Natural killer cell (primary cell): Measurements from ENCODE around the gene POLD4. TPM values are rescaled to one million over a fixed set of nuclear protein-coding genes. Genes with fewer than 3 reads are reported as not detected.

Experiments
- ATAC-seq, 3 donors: fragments of 150-1000 bp in 2 of 3; fragments of 200-7000 bp in 1 of 3; cut with Tn5 transposase; 1 replicate in 1 of 3; 2 replicates in 2 of 3; pipeline ENCODE4 v1.10.0; 2021; ENCODE audit warnings: mild to moderate bottlenecking in 2 of 3, moderate library complexity in 2 of 3
- DNase-seq, 2 donors: peaks; one replicate each; pipeline versions ENCODE4 v3.0.0 to v3.0.0-alpha.2; 2013 to 2021; ENCODE audit warnings: mixed read lengths in 1 of 2
- H3K27ac ChIP-seq: one replicate; pipeline ENCODE4 v1.5.1; 2013; ENCODE audit warnings: mild to moderate bottlenecking, low read length
- H3K27me3 ChIP-seq: one replicate; pipeline ENCODE4 v1.6.1; 2013; ENCODE audit warnings: low read length; ENCODE audit not compliant: control insufficient read depth, insufficient read depth
- H3K36me3 ChIP-seq: one replicate; pipeline ENCODE4 v1.6.1; 2013; ENCODE audit warnings: low read length; ENCODE audit not compliant: control insufficient read depth, insufficient read depth
- H3K4me1 ChIP-seq: one replicate; pipeline ENCODE4 v1.6.1; 2013; ENCODE audit warnings: low read length; ENCODE audit not compliant: control insufficient read depth, insufficient read depth
- H3K4me3 ChIP-seq: one replicate; pipeline ENCODE4 v1.5.1; 2013; ENCODE audit warnings: low read length
- H3K9me3 ChIP-seq: one replicate; pipeline ENCODE4 v1.6.1; 2013; ENCODE audit warnings: low read length; ENCODE audit not compliant: control insufficient read depth, insufficient read depth
- H3K27ac Mint-ChIP-seq, 2 donors: one replicate each; pipeline ENCODE4 v1.8.0; 2022; ENCODE audit warnings: mild to moderate bottlenecking in 2 of 2, mixed read lengths in 2 of 2, moderate library complexity in 1 of 2
- H3K27me3 Mint-ChIP-seq, 2 donors: one replicate each; pipeline ENCODE4 v1.8.0; 2022; ENCODE audit warnings: low read depth in 2 of 2, mixed read lengths in 2 of 2
- H3K36me3 Mint-ChIP-seq: one replicate; pipeline ENCODE4 v1.8.0; 2022; ENCODE audit warnings: mixed read lengths
- H3K4me1 Mint-ChIP-seq, 2 donors: one replicate each; pipeline ENCODE4 v1.8.0; 2022; ENCODE audit warnings: mixed read lengths in 2 of 2
- H3K4me3 Mint-ChIP-seq: one replicate; pipeline ENCODE4 v1.8.0; 2022; ENCODE audit warnings: mild to moderate bottlenecking, moderate library complexity, mixed read lengths
- H3K9me3 Mint-ChIP-seq, 2 donors: one replicate each; pipeline ENCODE4 v1.8.0; 2022; ENCODE audit warnings: mixed read lengths in 2 of 2
- CTCF ChIP-seq: fragments of 200-600 bp; IDR thresholded peaks from one replicate; pipeline ENCODE4 v1.8.0; 2022; ENCODE audit warnings: antibody characterized with exemption
- WGBS: methylation state at CpG from one replicate; pipeline ENCODE4 v1.1.7; 2013; ENCODE audit warnings: missing lambda C conversion rate; ENCODE audit not compliant: insufficient coverage; 5-methylcytosine and 5-hydroxymethylcytosine counted together
- intact Hi-C: fragments of 100-400 bp; cut with micrococcal nuclease; formaldehyde crosslinking; loops from one replicate; pipeline ENCODE4 v1.14.2; 2022
- total RNA-seq, 4 donors: library from RNA; stranded (reverse); fragments of 120-200 nt in 1 of 4; gene quantifications; one replicate each; pipeline versions ENCODE4 v1.2.3 to v1.2.4, GENCODE V29; 2013 to 2022

Gene POLD4
- total RNA-seq, 3 donors from 2014 or later (not counting 1 experiment from before 2014, with no cell fraction given): 45.8 to 63.7 (median 60.5) TPM

- intact Hi-C loops: loop anchor here (5.0 kb wide), 3 partner anchors 66 to 106 kb away; partner anchors contain the start of genes AIP, CDK2AP2, PITPNM1 and TMEM134
- H3K4me3 ChIP-seq: peak overlapping the region; percentile 69
- Mint-ChIP-seq H3K27me3 (no peaks in the 10 kb centered on the region), H3K27ac (peak overlapping the region; percentile 84 to 96), H3K4me1 (peaks cover 38 to 58% of the 10 kb centered on the region in 2 donors), H3K36me3 (no peaks in the 10 kb centered on the region), H3K9me3 (no peaks in the 10 kb centered on the region), H3K4me3 (peak overlapping the region; percentile 88)
- peak overlapping the region; percentile 60 for H3K27ac ChIP-seq
- no peaks in the 10 kb centered on the region for H3K9me3 ChIP-seq
- 5% methylated on average over 27 of the region's 27 CpGs for WGBS
- H3K27me3 ChIP-seq: no peaks in the 10 kb centered on the region
- H3K36me3 ChIP-seq: peaks cover 52% of the 10 kb centered on the region
- ATAC-seq (peak; percentile 1 to 17 (median 4)), DNase-seq (no peak)
- TF ChIP-seq CTCF: no peak
- H3K4me1 ChIP-seq: peaks cover 91% of the 10 kb centered on the region
These were observed 47.7 kb upstream of the POLD4 start for GRCh38 chr11:67400942-67401494.

- peak overlapping the region; percentile 88 for H3K4me3 Mint-ChIP-seq
- DNase-seq: peak in 1 of 2 donors; percentile 41
These were observed 47.0 kb upstream of the POLD4 start for GRCh38 chr11:67400251-67400941.

GRCh38 chr11:67398661-67399563 is 45.6 kb upstream of the POLD4 start:
- H3K36me3 Mint-ChIP-seq: no peaks in the 10 kb centered on the region
- 88% methylated on average over 31 of the region's 31 CpGs for WGBS
- peak overlapping the region; percentile 47 for H3K4me3 Mint-ChIP-seq

More at GRCh38 chr11:67400251-67400941, 47.0 kb upstream of the POLD4 start:
- Histone ChIP-seq H3K4me3 (peak overlapping the region; percentile 69), H3K4me1 (peaks cover 85% of the 10 kb centered on the region), H3K36me3 (peaks cover 52% of the 10 kb centered on the region), H3K9me3 (no peaks in the 10 kb centered on the region), H3K27ac (peak overlapping the region; percentile 60), H3K27me3 (no peaks in the 10 kb centered on the region)
- no peak for TF ChIP-seq CTCF
- no peaks in the 10 kb centered on the region for H3K27me3 Mint-ChIP-seq
- 42% methylated on average over 23 of the region's 23 CpGs for WGBS
- H3K27ac Mint-ChIP-seq: peak overlapping the region; percentile 84 to 96
- intact Hi-C loops: loop anchor here (5.0 kb wide), 3 partner anchors 67 to 107 kb away; partner anchors contain the start of genes AIP, CDK2AP2, PITPNM1 and TMEM134
- H3K9me3 Mint-ChIP-seq: no peaks in the 10 kb centered on the region
- ATAC-seq: no peak
- H3K4me1 Mint-ChIP-seq: peaks cover 33 to 52% of the 10 kb centered on the region in 2 donors
- H3K36me3 Mint-ChIP-seq: no peaks in the 10 kb centered on the region

More at GRCh38 chr11:67398661-67399563, 45.6 kb upstream of the POLD4 start:
- H3K4me3 ChIP-seq: no peak overlapping the region
- no peak for TF ChIP-seq CTCF
- peaks cover 70% of the 10 kb centered on the region for H3K4me1 ChIP-seq
- intact Hi-C loops: no loop called here
- no peak overlapping the region for H3K27ac ChIP-seq
- Mint-ChIP-seq H3K4me1 (peaks cover 23 to 39% of the 10 kb centered on the region in 2 donors), H3K27ac (no peak overlapping the region), H3K27me3 (no peaks in the 10 kb centered on the region), H3K9me3 (no peaks in the 10 kb centered on the region)
- DNase-seq (no peak), ATAC-seq (no peak)
- H3K36me3 ChIP-seq: peaks cover 50% of the 10 kb centered on the region
- no peaks in the 10 kb centered on the region for H3K9me3 ChIP-seq
- no peaks in the 10 kb centered on the region for H3K27me3 ChIP-seq
